Transverse colon (tissue), 4 donors: ENCODE results near the gene GFPT1.

Experiments
- CTCF ChIP-seq, 5 experiments: fragments of 200-600 bp in 3 of 5; fragments of 450-650 bp in 2 of 5; sonication (generic) in 3 of 5; IDR thresholded peaks; 1 replicate in 2 of 5; 2 replicates in 3 of 5; pipeline ENCODE4 v1.5.1; 2016 to 2017; ENCODE audit warnings: antibody characterized with exemption in 5 of 5, inconsistent platforms in 3 of 5, mild to moderate bottlenecking in 2 of 5, moderate library complexity in 1 of 5
- POLR2A ChIP-seq: fragments of 450-650 bp; IDR thresholded peaks from one replicate; pipeline ENCODE4 v1.6.1; 2016; ENCODE audit warnings: antibody characterized with exemption, mild to moderate bottlenecking, moderate library complexity
- POLR2AphosphoS5 ChIP-seq, 3 donors: sonication (generic); formaldehyde crosslinking; IDR thresholded peaks; one replicate each; pipeline ENCODE4 v1.6.1; 2016; ENCODE audit warnings: antibody characterized with exemption in 3 of 3

- TF ChIP-seq CTCF (IDR thresholded peaks at IDR 0.05) (no peak), POLR2A (no peak), POLR2AphosphoS5 (IDR thresholded peaks at IDR 0.05) (no peak)
Measured at GRCh38 chr2:69356471-69356870, 30.6 kb downstream of the GFPT1 start.
